Endothelial cell of umbilical vein (primary cell): Measurements from ENCODE around the gene HDAC3. TPM values are rescaled to one million over a fixed set of nuclear protein-coding genes. Genes with fewer than 3 reads are reported as not detected.

ENCODE experiments used
- BruUV-seq: library from RNA; stranded (reverse); fragments of 400-500 nt; replicated peaks from 2 replicates; lab custom pipeline; 2021; lab: Mats Ljungman, UMichigan
- CTCF ChIA-PET: fragments of 300-600, 350-600 bp; sonication (Branson Sonifier 250); formaldehyde crosslinking; loops from one replicate; lab custom pipeline; 2021; ENCODE audit warnings: antibody characterized with exemption, inconsistent platforms; lab: Charles Lee
- POLR2A ChIA-PET: fragments of 300-600, 350-600 bp; sonication (Branson Sonifier 250); formaldehyde crosslinking; loops from one replicate; lab custom pipeline; 2021; ENCODE audit warnings: antibody characterized with exemption, inconsistent platforms; lab: Charles Lee
- DNase-seq: peaks from one replicate; pipeline ENCODE4 v3.0.0-alpha.2; 2011; ENCODE audit warnings: low read depth, low spot score
- FAIRE-seq: peaks from 2 replicates; lab custom pipeline; 2011; peaks lifted over from hg19 to GRCh38; lab: Jason Lieb, UNC
- H2AFZ ChIP-seq: 2 replicates; pipeline ENCODE4 v1.6.0; 2012; ENCODE audit warnings: low read depth, low read length, control low read depth, inconsistent platforms
- H3K27ac ChIP-seq: 2 replicates; pipeline ENCODE4 v1.5.1; 2011; ENCODE audit warnings: low read depth, mild to moderate bottlenecking, control low read depth, low read length, moderate library complexity; ENCODE audit not compliant: insufficient read depth
- H3K27me3 ChIP-seq, 2 experiments: 2 replicates each; pipeline versions ENCODE4 v1.6.0 to v1.6.1; 2011; ENCODE audit warnings: low read length in 2 of 2, mixed read lengths in 1 of 2; ENCODE audit not compliant: control insufficient read depth in 2 of 2, insufficient read depth in 2 of 2
- H3K36me3 ChIP-seq, 2 experiments: 2 replicates in 1 of 2; 3 replicates in 1 of 2; pipeline ENCODE4 v1.5.1; 2011; ENCODE audit warnings: low read length in 2 of 2, mild to moderate bottlenecking in 1 of 2, moderate library complexity in 1 of 2; ENCODE audit not compliant: control insufficient read depth in 2 of 2, insufficient read depth in 2 of 2; ENCODE audit errors: extremely low read depth in 1 of 2
- H3K4me1 ChIP-seq: 3 replicates; pipeline ENCODE4 v1.5.1; 2011; ENCODE audit warnings: mild to moderate bottlenecking, low read length; ENCODE audit not compliant: control insufficient read depth, insufficient read depth; ENCODE audit errors: extremely low read depth
- H3K4me2 ChIP-seq: 2 replicates; pipeline ENCODE4 v1.6.1; 2011; ENCODE audit warnings: low read length, control low read depth, mixed read lengths; ENCODE audit not compliant: insufficient read depth
- H3K4me3 ChIP-seq, 3 experiments: fragments of 200-600 bp in 1 of 3; sonication (generic), shearing (Covaris generic) in 1 of 3; replicated peaks in 1 of 3; 2 replicates each; pipeline ENCODE4 v1.5.1; 2011 to 2016; ENCODE audit warnings: control low read depth in 3 of 3, low read length in 3 of 3, mild to moderate bottlenecking in 2 of 3, inconsistent platforms in 1 of 3, low read depth in 1 of 3, moderate library complexity in 1 of 3; ENCODE audit not compliant: insufficient read depth in 1 of 3
- H3K79me2 ChIP-seq: 2 replicates; pipeline ENCODE4 v1.6.0; 2012; ENCODE audit warnings: low read length, inconsistent platforms; ENCODE audit not compliant: control insufficient read depth, insufficient read depth
- H3K9ac ChIP-seq: replicated peaks from 2 replicates; pipeline ENCODE3; 2011; ENCODE audit warnings: low read length, control low read depth; ENCODE audit not compliant: insufficient read depth; ENCODE audit errors: extremely low read depth
- H3K9me1 ChIP-seq: replicated peaks from 3 replicates; pipeline ENCODE4 v1.6.0; 2011; ENCODE audit warnings: mild to moderate bottlenecking, low read length; ENCODE audit not compliant: control insufficient read depth, insufficient read depth; ENCODE audit errors: extremely low read depth
- H3K9me3 ChIP-seq: replicated peaks from 2 replicates; pipeline ENCODE4 v1.5.1; 2012; ENCODE audit warnings: low read length, inconsistent platforms; ENCODE audit not compliant: control insufficient read depth, insufficient read depth
- H4K20me1 ChIP-seq: replicated peaks from 2 replicates; pipeline ENCODE3; 2011; ENCODE audit warnings: mild to moderate bottlenecking, low read length; ENCODE audit not compliant: control insufficient read depth, insufficient read depth; ENCODE audit errors: extremely low read depth
- EZH2 ChIP-seq: IDR thresholded peaks from 2 replicates; pipeline ENCODE4 v1.6.1; 2012; ENCODE audit warnings: borderline replicate concordance, low read depth, mild to moderate bottlenecking, moderate library complexity, low read length, inconsistent platforms; ENCODE audit not compliant: severe bottlenecking
- FOS ChIP-seq: IDR thresholded peaks from 2 replicates; pipeline ENCODE4 v1.6.1; 2011; ENCODE audit warnings: mild to moderate bottlenecking, low read length, moderate library complexity, borderline replicate concordance; ENCODE audit not compliant: insufficient read depth
- GATA2 ChIP-seq: IDR thresholded peaks from 2 replicates; pipeline ENCODE4 v1.7.0; 2011; ENCODE audit warnings: low read depth, mild to moderate bottlenecking, moderate library complexity, mixed read lengths, low read length; ENCODE audit not compliant: insufficient read length, insufficient read depth
- JUN ChIP-seq: IDR thresholded peaks from 2 replicates; pipeline ENCODE4 v1.6.1; 2011; ENCODE audit warnings: borderline replicate concordance, low read depth; ENCODE audit not compliant: insufficient read length, insufficient read depth
- MAX ChIP-seq: IDR thresholded peaks from 2 replicates; pipeline ENCODE4 v1.6.1; 2011; ENCODE audit not compliant: insufficient read depth, insufficient read length
- MYC ChIP-seq: IDR thresholded peaks from one replicate; pipeline ENCODE4 v1.6.1; 2011; ENCODE audit warnings: mild to moderate bottlenecking, low read depth, low read length
- POLR2A ChIP-seq: IDR thresholded peaks from 2 replicates; pipeline ENCODE4 v1.6.1; 2012; ENCODE audit warnings: low read depth, mild to moderate bottlenecking, control low read depth, low read length
- dilution Hi-C: fragments of 300-500 bp; cut with MboI; formaldehyde crosslinking; loops from one replicate; pipeline ENCODE4 v1.15.0; 2019; ENCODE audit warnings: low sequenced_read_pairs; ENCODE audit not compliant: extremely low pct_ligation_motif_present
- intact Hi-C: fragments of 100-400 bp; cut with micrococcal nuclease; formaldehyde crosslinking; loops from one replicate; pipeline ENCODE4 v1.10.0; 2022
- polyA plus RNA-seq, 4 experiments: library from polyadenylated mRNA; depleted of rRNA in 3 of 4; stranded (reverse) in 3 of 4; unstranded in 1 of 4; fragments of >200 nt; gene quantifications; 2 replicates each; pipeline versions ENCODE4 v1.2.1 to v1.2.3, GENCODE V29; 2011 to 2012; ENCODE audit warnings: missing spikeins in 1 of 4
- total RNA-seq: library from RNA; stranded (reverse); gene quantifications from 2 replicates; pipeline ENCODE4 v1.2.3, GENCODE V29; 2021
- TF ChIP-seq, protein P1 (sequence below), 2 donors: IDR thresholded peaks; 1 replicate in 1 of 2; 2 replicates in 1 of 2; pipeline ENCODE4 v1.5.1; 2011; ENCODE audit warnings: low read length in 2 of 2, mild to moderate bottlenecking in 2 of 2, moderate library complexity in 2 of 2, control low read depth in 1 of 2, inconsistent platforms in 1 of 2, low read depth in 1 of 2; ENCODE audit not compliant: insufficient read depth in 1 of 2; ENCODE audit errors: extremely low read depth in 1 of 2

HDAC3 gene
- total and polyA plus RNA-seq, 2 donors (not counting 3 experiments of a cell fraction or from before 2014, with no cell fraction given): 58.5 to 75.5 TPM

GRCh38 chr5:141672071-141672840 is 35.6 kb upstream of the HDAC3 start:
- DNase-seq (no peak), FAIRE-seq (no peak)
- H3K9me3 ChIP-seq: no peaks in the 10 kb centered on the region
- no peak overlapping the region for H3K9ac ChIP-seq
- peaks cover 30% of the 10 kb centered on the region for H3K79me2 ChIP-seq
- peaks cover 22 to 55% of the 10 kb centered on the region in 2 experiments for H3K36me3 ChIP-seq
- no peak overlapping the region for H3K4me2 ChIP-seq
- no peak overlapping the region for H3K4me3 ChIP-seq
- intact Hi-C loops (no loop called here), dilution Hi-C loops (no loop called here)
- TSS peak; percentile 21 for BruUV-seq
- CTCF ChIA-PET: interaction anchor here (0.8 to 0.9 kb wide), 2 partner anchors 20 to 23 kb away, joined by 3 read pairs; no protein-coding TSS in a partner anchor
- no peaks in the 10 kb centered on the region for H3K9me1 ChIP-seq
- H3K27ac ChIP-seq: no peak overlapping the region
- TF ChIP-seq POLR2A (no peak), FOS (no peak), GATA2 (no peak), JUN (no peak), MYC (no peak), MAX (no peak), EZH2 (no peak)
- TF ChIP-seq, protein P1, sequence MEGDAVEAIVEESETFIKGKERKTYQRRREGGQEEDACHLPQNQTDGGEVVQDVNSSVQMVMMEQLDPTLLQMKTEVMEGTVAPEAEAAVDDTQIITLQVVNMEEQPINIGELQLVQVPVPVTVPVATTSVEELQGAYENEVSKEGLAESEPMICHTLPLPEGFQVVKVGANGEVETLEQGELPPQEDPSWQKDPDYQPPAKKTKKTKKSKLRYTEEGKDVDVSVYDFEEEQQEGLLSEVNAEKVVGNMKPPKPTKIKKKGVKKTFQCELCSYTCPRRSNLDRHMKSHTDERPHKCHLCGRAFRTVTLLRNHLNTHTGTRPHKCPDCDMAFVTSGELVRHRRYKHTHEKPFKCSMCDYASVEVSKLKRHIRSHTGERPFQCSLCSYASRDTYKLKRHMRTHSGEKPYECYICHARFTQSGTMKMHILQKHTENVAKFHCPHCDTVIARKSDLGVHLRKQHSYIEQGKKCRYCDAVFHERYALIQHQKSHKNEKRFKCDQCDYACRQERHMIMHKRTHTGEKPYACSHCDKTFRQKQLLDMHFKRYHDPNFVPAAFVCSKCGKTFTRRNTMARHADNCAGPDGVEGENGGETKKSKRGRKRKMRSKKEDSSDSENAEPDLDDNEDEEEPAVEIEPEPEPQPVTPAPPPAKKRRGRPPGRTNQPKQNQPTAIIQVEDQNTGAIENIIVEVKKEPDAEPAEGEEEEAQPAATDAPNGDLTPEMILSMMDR (IDR thresholded peaks at IDR 0.05; ENCODE audit: extremely low read depth in 1 of 2, insufficient read depth in 1 of 2, low read depth in 1 of 2, low read length in 2 of 2): no peak
- POLR2A ChIA-PET: no interaction called here
- no peaks in the 10 kb centered on the region for H4K20me1 ChIP-seq
- H3K4me1 ChIP-seq: peaks cover 18% of the 10 kb centered on the region
- H3K27me3 ChIP-seq: no peaks in the 10 kb centered on the region
- no peak overlapping the region for H2AFZ ChIP-seq
